BLaER1 treated with 17β-estradiol and CSF1 and Interleukin-3, amounts not matched to agents 10 nM and 100 nM (cell line): ENCODE results near the gene NAPEPLD.
A peak's percentile ranks its signal among the peaks of the same experiment; 100 is the strongest.

Source experiments
- H3K27ac ChIP-seq, 11 experiments: shearing (Covaris generic); formaldehyde crosslinking; 2 replicates each; pipeline ENCODE4 v1.8.1; 2022
- H3K27me3 ChIP-seq, 11 experiments: shearing (Covaris generic); formaldehyde crosslinking; 2 replicates each; pipeline ENCODE4 v1.8.1; 2022
- H3K36me3 ChIP-seq, 11 experiments: shearing (Covaris generic); formaldehyde crosslinking; 2 replicates each; pipeline ENCODE4 v1.8.1; 2022
- H3K4me1 ChIP-seq, 10 experiments: shearing (Covaris generic); formaldehyde crosslinking; 2 replicates each; pipeline ENCODE4 v1.8.1; 2022
- H3K4me2 ChIP-seq, 11 experiments: shearing (Covaris generic); formaldehyde crosslinking; 2 replicates each; pipeline ENCODE4 v1.8.1; 2022
- H3K4me3 ChIP-seq, 10 experiments: shearing (Covaris generic); formaldehyde crosslinking; 2 replicates each; pipeline ENCODE4 v1.8.1; 2022
- H3K9ac ChIP-seq, 11 experiments: shearing (Covaris generic); formaldehyde crosslinking; 2 replicates each; pipeline ENCODE4 v1.8.1; 2022
- H3K9me3 ChIP-seq, 11 experiments: shearing (Covaris generic); formaldehyde crosslinking; replicated peaks in 1 of 11; 2 replicates each; pipeline ENCODE4 v1.8.1; 2022
- H4K20me1 ChIP-seq, 11 experiments: shearing (Covaris generic); formaldehyde crosslinking; 2 replicates each; pipeline ENCODE4 v1.8.1; 2022
- Cebpa-rat ChIP-seq, 11 experiments: shearing (Covaris generic); IDR thresholded peaks; 2 replicates each; pipeline ENCODE4 v1.8.1; 2022

The NAPEPLD gene

GRCh38 chr7:103129702-103130549 is 19.0 kb downstream of the NAPEPLD start:
- Histone ChIP-seq H3K4me1 (peaks cover 0 to 16% (median 13%) of the 10 kb centered on the region in 10 experiments; a peak in 12 of 20 replicates), H3K36me3 (peaks cover 16 to 37% (median 33%) of the 10 kb centered on the region in 11 experiments; a peak in 21 of 22 replicates), H4K20me1 (no peaks in the 10 kb centered on the region), H3K4me3 (no peak overlapping the region), H3K9me3 (no peaks in the 10 kb centered on the region), H3K9ac (no peak overlapping the region), H3K27ac (no peak overlapping the region; a peak in 1 of 22 replicates), H3K27me3 (no peaks in the 10 kb centered on the region), H3K4me2 (no peak overlapping the region)
- TF ChIP-seq Cebpa-rat (IDR thresholded peaks at IDR 0.05), result no peak

- no peak overlapping the region for H3K9ac ChIP-seq
- H3K9me3 ChIP-seq, result no peaks in the 10 kb centered on the region
- peaks cover 0 to 5% (median 0%) of the 10 kb centered on the region in 10 experiments; a peak in 1 of 20 replicates for H3K4me1 ChIP-seq
- H3K4me3 ChIP-seq, result no peak overlapping the region
- no peaks in the 10 kb centered on the region for H3K27me3 ChIP-seq
- no peak for TF ChIP-seq Cebpa-rat (IDR thresholded peaks at IDR 0.05)
- H3K27ac ChIP-seq, result no peak overlapping the region
- peaks cover 27 to 66% (median 54%) of the 10 kb centered on the region in 11 experiments; a peak in 21 of 22 replicates for H3K36me3 ChIP-seq
- H4K20me1 ChIP-seq, result no peaks in the 10 kb centered on the region
- H3K4me2 ChIP-seq, result no peak overlapping the region
These were observed 21.9 kb downstream of the NAPEPLD start for GRCh38 chr7:103127006-103127405.

- no peaks in the 10 kb centered on the region for H3K27me3 ChIP-seq
- no peak overlapping the region for H3K4me2 ChIP-seq
- H3K4me1 ChIP-seq, result peaks cover 0 to 5% (median 0%) of the 10 kb centered on the region in 10 experiments; a peak in 1 of 20 replicates
- no peaks in the 10 kb centered on the region for H4K20me1 ChIP-seq
- no peak overlapping the region for H3K4me3 ChIP-seq
- H3K9ac ChIP-seq, result no peak overlapping the region
- H3K9me3 ChIP-seq, result no peaks in the 10 kb centered on the region
- TF ChIP-seq Cebpa-rat (IDR thresholded peaks at IDR 0.05), result no peak
- H3K36me3 ChIP-seq, result peaks cover 50 to 91% (median 72%) of the 10 kb centered on the region in 11 experiments
- no peak overlapping the region for H3K27ac ChIP-seq
These were observed 24.4 kb downstream of the NAPEPLD start for GRCh38 chr7:103124429-103124979.

- H3K36me3 ChIP-seq, result peaks cover 50 to 89% (median 73%) of the 10 kb centered on the region in 11 experiments
- peak overlapping the region in 1 of 11 experiments; percentile 13; a peak in 1 of 22 replicates for H3K4me2 ChIP-seq
- no peak overlapping the region for H3K9ac ChIP-seq
- no peak for TF ChIP-seq Cebpa-rat (IDR thresholded peaks at IDR 0.05)
- H4K20me1 ChIP-seq, result no peaks in the 10 kb centered on the region
- H3K9me3 ChIP-seq, result no peaks in the 10 kb centered on the region
- no peak overlapping the region for H3K4me3 ChIP-seq
- H3K4me1 ChIP-seq, result peaks cover 0 to 5% (median 0%) of the 10 kb centered on the region in 10 experiments; a peak in 1 of 20 replicates
- H3K27ac ChIP-seq, result no peak overlapping the region
- H3K27me3 ChIP-seq, result no peaks in the 10 kb centered on the region
These were observed 25.4 kb downstream of the NAPEPLD start for GRCh38 chr7:103123529-103123928.

GRCh38 chr7:103121641-103122040 is 27.3 kb downstream of the NAPEPLD start:
- Histone ChIP-seq H4K20me1 (no peaks in the 10 kb centered on the region), H3K9me3 (no peaks in the 10 kb centered on the region), H3K27ac (no peak overlapping the region), H3K9ac (no peak overlapping the region), H3K4me3 (no peak overlapping the region), H3K27me3 (no peaks in the 10 kb centered on the region), H3K4me1 (peaks cover 0 to 5% (median 0%) of the 10 kb centered on the region in 10 experiments; a peak in 1 of 20 replicates), H3K4me2 (no peak overlapping the region), H3K36me3 (peaks cover 42 to 75% (median 62%) of the 10 kb centered on the region in 11 experiments)
- TF ChIP-seq Cebpa-rat (IDR thresholded peaks at IDR 0.05), result no peak

- Histone ChIP-seq H3K27ac (no peak overlapping the region), H3K4me2 (no peak overlapping the region), H4K20me1 (no peaks in the 10 kb centered on the region), H3K9ac (no peak overlapping the region), H3K27me3 (no peaks in the 10 kb centered on the region), H3K9me3 (no peaks in the 10 kb centered on the region), H3K4me1 (peaks cover 0 to 5% (median 0%) of the 10 kb centered on the region in 10 experiments; a peak in 1 of 20 replicates), H3K4me3 (no peak overlapping the region), H3K36me3 (peaks cover 36 to 72% (median 53%) of the 10 kb centered on the region in 11 experiments)
- no peak for TF ChIP-seq Cebpa-rat (IDR thresholded peaks at IDR 0.05)
These were observed 28.5 kb downstream of the NAPEPLD start for GRCh38 chr7:103120362-103120761.

GRCh38 chr7:103119791-103120291 is 29.1 kb downstream of the NAPEPLD start:
- no peaks in the 10 kb centered on the region for H4K20me1 ChIP-seq
- H3K9me3 ChIP-seq, result no peaks in the 10 kb centered on the region
- H3K9ac ChIP-seq, result no peak overlapping the region
- H3K36me3 ChIP-seq, result peaks cover 36 to 77% (median 52%) of the 10 kb centered on the region in 11 experiments
- H3K4me1 ChIP-seq, result peaks cover 0 to 5% (median 0%) of the 10 kb centered on the region in 10 experiments; a peak in 1 of 20 replicates
- no peak overlapping the region for H3K4me2 ChIP-seq
- H3K27ac ChIP-seq, result no peak overlapping the region
- no peak overlapping the region for H3K4me3 ChIP-seq
- TF ChIP-seq Cebpa-rat (IDR thresholded peaks at IDR 0.05), result no peak
- H3K27me3 ChIP-seq, result no peaks in the 10 kb centered on the region

GRCh38 chr7:103117465-103117864 is 31.4 kb downstream of the NAPEPLD start:
- Histone ChIP-seq H3K4me3 (no peak overlapping the region), H3K9me3 (no peaks in the 10 kb centered on the region), H3K27ac (no peak overlapping the region), H3K27me3 (no peaks in the 10 kb centered on the region), H3K4me1 (no peaks in the 10 kb centered on the region), H3K4me2 (no peak overlapping the region), H3K36me3 (peaks cover 32 to 64% (median 40%) of the 10 kb centered on the region in 11 experiments), H4K20me1 (no peaks in the 10 kb centered on the region), H3K9ac (no peak overlapping the region)
- TF ChIP-seq Cebpa-rat (IDR thresholded peaks at IDR 0.05), result no peak

- H3K9me3 ChIP-seq, result peaks cover 0 to 3% (median 0%) of the 10 kb centered on the region in 11 experiments; a peak in 7 of 22 replicates
- H3K27ac ChIP-seq, result no peak overlapping the region
- H3K27me3 ChIP-seq, result no peaks in the 10 kb centered on the region
- no peaks in the 10 kb centered on the region for H4K20me1 ChIP-seq
- H3K9ac ChIP-seq, result no peak overlapping the region
- H3K4me2 ChIP-seq, result no peak overlapping the region
- no peak overlapping the region for H3K4me3 ChIP-seq
- peaks cover 27 to 59% (median 35%) of the 10 kb centered on the region in 11 experiments for H3K36me3 ChIP-seq
- no peaks in the 10 kb centered on the region for H3K4me1 ChIP-seq
- TF ChIP-seq Cebpa-rat (IDR thresholded peaks at IDR 0.05), result no peak
These were observed 31.9 kb downstream of the NAPEPLD start for GRCh38 chr7:103116991-103117390.
